Keratinocyte (primary cell): ENCODE results near the gene MRPL33. TPM values are rescaled to one million over a fixed set of nuclear protein-coding genes. Genes with fewer than 3 reads are reported as not detected.
"Not testable (repeated sequence)": the region's sequence is repeated elsewhere in the genome, so short reads cannot be mapped to it uniquely, and the experiment has no call there.

Source experiments
- DNase-seq: peaks from one replicate; pipeline ENCODE4 v3.0.0-alpha.2; 2011; ENCODE audit warnings: low read depth, missing footprints, low spot score
- FAIRE-seq: peaks from 2 replicates; lab custom pipeline; 2011; peaks lifted over from hg19 to GRCh38; lab: Jason Lieb, UNC
- H2AFZ ChIP-seq: 2 replicates; pipeline ENCODE4 v1.6.0; 2012; ENCODE audit warnings: low read length, control low read depth, inconsistent platforms; ENCODE audit not compliant: control insufficient read depth
- H3K27ac ChIP-seq: 2 replicates; pipeline ENCODE4 v1.5.1; 2011; ENCODE audit warnings: low read length; ENCODE audit not compliant: control insufficient read depth, insufficient read depth
- H3K27me3 ChIP-seq: 3 replicates; pipeline ENCODE4 v1.6.0; 2011; ENCODE audit warnings: low read length; ENCODE audit not compliant: control insufficient read depth, insufficient read depth; ENCODE audit errors: extremely low read depth
- H3K36me3 ChIP-seq, 2 experiments: 2 replicates in 1 of 2; 3 replicates in 1 of 2; pipeline ENCODE4 v1.5.1; 2011; ENCODE audit warnings: low read length in 2 of 2, mild to moderate bottlenecking in 1 of 2; ENCODE audit not compliant: control insufficient read depth in 2 of 2, insufficient read depth in 2 of 2; ENCODE audit errors: extremely low read depth in 1 of 2
- H3K4me1 ChIP-seq: 3 replicates; pipeline ENCODE4 v1.5.1; 2011; ENCODE audit warnings: low read length; ENCODE audit not compliant: control insufficient read depth, insufficient read depth; ENCODE audit errors: extremely low read depth
- H3K4me2 ChIP-seq: 3 replicates; pipeline ENCODE4 v1.6.0; 2011; ENCODE audit warnings: low read depth, low read length; ENCODE audit not compliant: control insufficient read depth, insufficient read depth; ENCODE audit errors: extremely low read depth
- H3K4me3 ChIP-seq, 3 experiments: fragments of 200-600 bp in 1 of 3; sonication (generic) in 1 of 3; 2 replicates in 2 of 3; 3 replicates in 1 of 3; pipeline ENCODE4 v1.5.1; 2011 to 2016; ENCODE audit warnings: low read length in 3 of 3, mild to moderate bottlenecking in 3 of 3, control low read depth in 2 of 3, inconsistent platforms in 1 of 3, low read depth in 1 of 3, mixed read lengths in 1 of 3, mixed run types in 1 of 3, moderate library complexity in 1 of 3; ENCODE audit not compliant: control insufficient read depth in 2 of 3, insufficient read depth in 2 of 3; ENCODE audit errors: extremely low read depth in 1 of 3
- H3K79me2 ChIP-seq: 2 replicates; pipeline ENCODE4 v1.6.0; 2012; ENCODE audit warnings: low read length; ENCODE audit not compliant: control insufficient read depth, insufficient read depth
- H3K9ac ChIP-seq: 3 replicates; pipeline ENCODE4 v1.6.0; 2011; ENCODE audit warnings: low read length; ENCODE audit not compliant: control insufficient read depth, insufficient read depth; ENCODE audit errors: extremely low read depth
- H3K9me1 ChIP-seq: 3 replicates; pipeline ENCODE4 v1.6.0; 2011; ENCODE audit warnings: low read length; ENCODE audit not compliant: control insufficient read depth, insufficient read depth; ENCODE audit errors: extremely low read depth
- H3K9me3 ChIP-seq: 2 replicates; pipeline ENCODE4 v1.5.1; 2012; ENCODE audit warnings: low read depth, low read length; ENCODE audit not compliant: control insufficient read depth
- H4K20me1 ChIP-seq: 3 replicates; pipeline ENCODE4 v1.6.0; 2011; ENCODE audit warnings: low read length; ENCODE audit not compliant: control insufficient read depth, insufficient read depth; ENCODE audit errors: extremely low read depth
- CTCF ChIP-seq, 3 experiments: IDR thresholded peaks in 1 of 3; conservative IDR thresholded peaks in 1 of 3; optimal IDR thresholded peaks in 1 of 3; 2 replicates in 2 of 3; 3 replicates in 1 of 3; pipeline versions ENCODE3 to v1.5.1; 2011; ENCODE audit warnings: low read length in 3 of 3, mild to moderate bottlenecking in 3 of 3, moderate library complexity in 2 of 3, control low read depth in 1 of 3, inconsistent platforms in 1 of 3; ENCODE audit not compliant: insufficient read depth in 2 of 3; ENCODE audit errors: extremely low read depth in 1 of 3
- EZH2 ChIP-seq: IDR thresholded peaks from one replicate; pipeline ENCODE4 v1.6.1; 2012; ENCODE audit warnings: inconsistent platforms, mild to moderate bottlenecking, low read length, moderate library complexity
- dilution Hi-C: fragments of 300-500 bp; cut with MboI; formaldehyde crosslinking; loops from one replicate; pipeline ENCODE4 v1.7.0; 2020; ENCODE audit warnings: low sequenced_read_pairs; ENCODE audit not compliant: extremely low pct_ligation_motif_present
- polyA plus RNA-seq, 5 experiments: library from polyadenylated mRNA; depleted of rRNA in 3 of 5; stranded (reverse) in 3 of 5; stranded (forward) in 1 of 5; unstranded in 1 of 5; fragments of >200 nt; gene quantifications; 1 replicate in 1 of 5; 2 replicates in 3 of 5; 3 replicates in 1 of 5; pipeline versions ENCODE4 v1.2.1 to v1.2.3, GENCODE V29; 2011 to 2012; ENCODE audit warnings: missing spikeins in 2 of 5, low read depth in 1 of 5, low replicate concordance in 1 of 5

MRPL33 gene
- polyA plus RNA-seq, 1 donor (not counting 4 experiments of a cell fraction or from before 2014, with no cell fraction given) = 110 TPM

GRCh38 chr2:27746325-27746724 lies 25.2 kb upstream of the MRPL33 start:
- Histone ChIP-seq H3K36me3 (no peaks in the 10 kb centered on the region), H3K27me3 (no peaks in the 10 kb centered on the region), H2AFZ (no peak overlapping the region), H3K9ac (no peak overlapping the region), H3K4me3 (no peak overlapping the region), H4K20me1 (no peaks in the 10 kb centered on the region), H3K9me1 (no peaks in the 10 kb centered on the region), H3K79me2 (no peaks in the 10 kb centered on the region), H3K27ac (no peak overlapping the region), H3K4me1 (no peaks in the 10 kb centered on the region), H3K9me3 (no peaks in the 10 kb centered on the region), H3K4me2 (no peak overlapping the region)
- FAIRE-seq = no peak
- dilution Hi-C loops = no loop called here
- no peak for DNase-seq
- no peak for TF ChIP-seq CTCF (optimal IDR thresholded peaks at IDR 0.05 in 1 of 3, IDR thresholded peaks at IDR 0.05 in 1 of 3, conservative IDR thresholded peaks at IDR 0.05 in 1 of 3; ENCODE audit: extremely low read depth in 1 of 3, insufficient read depth in 2 of 3, low read length in 3 of 3)
- TF ChIP-seq EZH2 = no peak

- TF ChIP-seq CTCF (optimal IDR thresholded peaks at IDR 0.05 in 1 of 3, IDR thresholded peaks at IDR 0.05 in 1 of 3, conservative IDR thresholded peaks at IDR 0.05 in 1 of 3; ENCODE audit: extremely low read depth in 1 of 3, insufficient read depth in 2 of 3, low read length in 3 of 3) (no peak), EZH2 (no peak)
- no peak overlapping the region for H3K4me3 ChIP-seq
- H4K20me1 ChIP-seq = no peaks in the 10 kb centered on the region
- no peaks in the 10 kb centered on the region for H3K36me3 ChIP-seq
- peaks cover 8% of the 10 kb centered on the region for H3K4me1 ChIP-seq
- FAIRE-seq (no peak), DNase-seq (no peak)
- no peaks in the 10 kb centered on the region for H3K27me3 ChIP-seq
- H3K4me2 ChIP-seq = no peak overlapping the region
- no peaks in the 10 kb centered on the region for H3K9me3 ChIP-seq
- H2AFZ ChIP-seq = no peak overlapping the region
- no peaks in the 10 kb centered on the region for H3K9me1 ChIP-seq
- no peak overlapping the region for H3K9ac ChIP-seq
- no peak overlapping the region for H3K27ac ChIP-seq
- H3K79me2 ChIP-seq = no peaks in the 10 kb centered on the region
- dilution Hi-C loops = no loop called here
Observed at GRCh38 chr2:27747827-27748352, 23.6 kb upstream of the MRPL33 start.

- dilution Hi-C loops, H3K27me3 ChIP-seq: not testable (repeated sequence)
Observed at GRCh38 chr2:27748803-27749554, 22.5 kb upstream of the MRPL33 start.

More at GRCh38 chr2:27748803-27749554, 22.5 kb upstream of the MRPL33 start:
- not testable (repeated sequence) for H3K9ac ChIP-seq, H3K9me3 ChIP-seq, H2AFZ ChIP-seq, H3K4me2 ChIP-seq, H3K36me3 ChIP-seq, H3K27ac ChIP-seq, H3K4me3 ChIP-seq, DNase-seq, H4K20me1 ChIP-seq, H3K9me1 ChIP-seq, H3K79me2 ChIP-seq, FAIRE-seq
- peaks cover 18% of the 10 kb centered on the region for H3K4me1 ChIP-seq
